DMS114 treated with DMSO at 0.1 percent for 48 hours (cell line): ENCODE results near the gene ATG3.
"Not testable (repeated sequence)": the region's sequence is repeated elsewhere in the genome, so short reads cannot be mapped to it uniquely, and the experiment has no call there.

Experiments used
- DNase-seq: peaks from one replicate; lab custom pipeline; 2025; ENCODE audit not compliant: unreplicated experiment; lab: John Stamatoyannopoulos, UW

The ATG3 gene

DNA sequence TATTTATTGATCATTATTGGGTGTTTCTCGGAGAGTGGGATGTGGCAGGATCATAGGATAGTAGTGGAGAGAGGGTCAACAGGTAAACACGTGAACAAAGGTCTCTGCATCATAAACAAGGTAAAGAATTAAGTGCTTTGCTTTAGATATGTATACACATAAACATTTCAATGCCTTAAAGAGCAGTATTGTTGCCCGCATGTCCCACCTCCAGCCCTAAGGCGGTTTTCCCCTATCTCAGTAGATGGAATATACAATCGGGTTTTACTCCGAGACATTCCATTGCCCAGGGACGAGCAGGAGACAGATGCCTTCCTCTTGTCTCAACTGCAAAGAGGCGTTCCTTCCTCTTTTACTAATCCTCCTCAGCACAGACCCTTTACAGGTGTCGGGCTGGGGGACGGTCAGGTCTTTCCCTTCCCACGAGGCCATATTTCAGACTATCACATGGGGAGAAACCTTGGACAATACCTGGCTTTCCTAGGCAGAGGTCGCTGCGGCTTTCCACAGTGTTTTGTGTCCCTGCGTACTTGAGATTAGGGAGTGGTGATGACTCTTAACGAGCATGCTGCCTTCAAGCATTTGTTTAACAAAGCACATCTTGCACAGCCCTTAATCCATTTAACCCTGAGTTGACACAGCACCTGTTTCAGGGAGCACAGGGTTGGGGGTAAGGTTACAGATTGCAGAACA is 2.6 kb upstream of the ATG3 start:
- not testable (repeated sequence) for DNase-seq

DNA sequence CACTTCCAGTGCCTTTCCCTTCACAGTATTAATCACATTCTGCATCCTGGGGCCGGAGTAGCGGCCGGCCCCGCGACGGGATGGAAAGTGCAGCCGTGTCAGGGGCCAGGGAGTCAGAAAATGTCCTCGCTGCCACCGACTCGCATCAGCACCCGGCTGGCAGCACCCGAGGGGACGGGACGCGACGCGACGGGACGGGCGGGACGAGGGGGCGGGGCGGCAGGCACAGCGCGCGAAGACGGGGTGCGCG is 353 bp downstream of the ATG3 start:
- DNase-seq, result no peak

DNA sequence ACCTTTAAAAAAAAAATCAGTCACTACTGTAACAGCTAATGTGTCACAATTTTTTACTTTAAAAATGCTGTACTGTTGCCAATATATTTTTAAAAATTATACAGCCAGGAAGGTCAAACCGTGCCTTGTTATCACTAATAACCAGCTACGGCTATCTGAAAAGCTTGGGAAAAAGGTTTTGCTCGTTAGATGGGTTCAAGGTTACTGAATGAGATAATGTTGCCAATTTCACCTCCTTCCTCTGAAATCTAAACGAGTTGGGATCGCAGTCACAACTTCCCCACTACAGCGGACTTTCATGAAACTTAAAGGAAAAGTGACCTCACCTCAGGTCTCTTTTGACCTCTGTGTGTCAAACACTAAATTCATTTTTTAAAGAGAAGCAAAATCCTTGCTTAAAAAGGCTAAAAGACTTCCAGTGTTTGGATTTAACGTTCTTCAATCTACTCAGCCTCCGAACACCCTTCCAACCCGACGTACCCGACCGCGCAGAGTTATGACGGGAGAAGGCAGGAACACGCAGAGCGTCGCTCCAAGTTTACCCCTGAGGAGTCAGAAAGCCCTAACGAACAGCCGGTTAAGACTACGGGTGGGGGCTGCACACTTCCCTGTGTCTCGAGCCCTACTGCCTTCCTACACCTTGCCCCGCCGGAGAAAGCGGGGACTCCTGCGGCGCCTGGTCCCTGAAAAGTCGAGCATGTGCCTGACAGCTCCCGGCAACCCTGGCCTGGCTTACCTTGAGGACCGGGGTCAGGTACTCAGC is 860 bp downstream of the ATG3 start:
- DNase-seq, result peak; percentile 62

DNA sequence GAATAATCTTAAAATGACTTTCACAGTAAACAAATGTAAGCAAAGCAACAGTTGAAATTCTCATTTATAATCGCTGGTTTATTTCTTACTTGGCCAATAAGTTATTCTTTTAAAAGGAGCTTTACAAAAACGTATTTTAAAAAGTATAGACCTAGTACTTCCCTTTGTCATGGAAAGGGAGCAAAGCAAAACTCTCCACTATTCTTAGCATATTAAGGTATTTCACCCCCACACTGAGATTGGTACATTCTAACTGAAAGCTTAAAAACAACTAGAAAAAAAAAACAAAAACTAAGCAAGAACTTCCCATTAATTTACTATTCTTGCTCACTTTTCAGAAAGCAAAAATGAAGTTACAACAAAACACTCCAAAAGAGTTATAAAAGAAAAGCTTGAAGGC is 1.5 kb downstream of the ATG3 start:
- no peak for DNase-seq

DNA sequence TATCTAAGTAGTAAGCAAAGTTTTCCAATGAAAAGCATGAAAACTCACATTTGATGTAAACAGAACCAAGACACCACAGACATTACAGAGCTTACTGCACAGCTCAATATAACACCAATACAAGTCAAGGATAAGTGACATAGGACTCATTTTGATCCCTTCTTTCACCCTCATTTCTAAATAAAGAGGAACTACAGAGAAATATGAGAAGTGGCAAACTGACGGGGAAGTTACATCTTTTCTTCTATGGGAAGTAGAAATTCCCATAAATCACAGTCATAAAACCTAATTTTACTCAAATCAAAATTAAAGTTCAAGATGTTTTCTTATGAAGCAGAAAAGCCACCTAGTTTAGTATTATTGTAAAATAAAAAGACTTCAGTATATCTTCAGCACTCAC is 3.8 kb downstream of the ATG3 start:
- DNase-seq, result no peak

DNA sequence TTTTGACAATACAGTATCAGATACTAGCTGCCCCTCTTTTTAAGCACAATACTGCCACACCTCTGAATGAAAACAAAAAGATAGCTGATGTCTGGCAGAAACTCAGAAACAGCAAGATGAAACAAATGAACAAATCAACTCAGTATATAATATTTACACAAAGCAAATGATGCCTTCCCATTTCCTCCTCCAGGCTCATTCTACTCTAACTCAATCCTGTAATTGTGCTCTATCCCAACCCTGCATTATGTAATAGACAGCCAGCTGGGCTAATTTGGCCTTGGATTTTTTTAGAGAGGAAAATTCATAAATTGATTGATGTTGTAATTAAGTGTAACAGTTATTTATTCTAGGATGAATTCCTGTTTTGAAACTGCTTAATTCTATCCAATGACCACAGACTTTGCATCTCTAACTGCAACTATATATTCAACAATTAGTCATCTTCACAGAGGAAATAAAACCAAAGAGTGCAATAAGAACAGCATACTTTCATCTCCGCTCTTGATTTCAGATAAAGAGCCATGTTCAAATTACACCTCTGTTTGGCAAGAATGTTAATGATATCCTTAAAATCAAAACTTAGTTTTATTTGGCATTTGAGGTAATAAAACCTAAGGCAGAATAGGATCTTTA is 6.1 kb downstream of the ATG3 start:
- DNase-seq, result no peak

DNA sequence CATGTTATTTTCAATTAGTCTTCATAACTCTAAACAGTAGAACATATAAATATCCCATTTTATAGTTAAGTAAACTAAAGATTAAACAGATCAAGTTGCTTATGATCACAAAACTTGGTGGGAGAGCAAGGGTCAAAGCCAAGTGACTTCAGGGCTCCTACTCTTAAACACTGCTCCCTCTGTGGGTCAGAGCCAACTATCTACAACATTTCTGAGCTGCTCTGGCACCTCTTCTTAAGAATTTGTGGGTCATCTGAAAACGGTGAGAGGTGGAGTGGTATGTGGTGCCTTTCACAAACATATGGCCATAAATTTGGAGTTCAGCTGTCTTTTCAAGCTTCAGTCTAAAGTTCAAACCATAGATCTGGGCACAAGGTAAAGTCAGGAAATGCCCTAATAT is 10.9 kb downstream of the ATG3 start:
- no peak for DNase-seq

DNA sequence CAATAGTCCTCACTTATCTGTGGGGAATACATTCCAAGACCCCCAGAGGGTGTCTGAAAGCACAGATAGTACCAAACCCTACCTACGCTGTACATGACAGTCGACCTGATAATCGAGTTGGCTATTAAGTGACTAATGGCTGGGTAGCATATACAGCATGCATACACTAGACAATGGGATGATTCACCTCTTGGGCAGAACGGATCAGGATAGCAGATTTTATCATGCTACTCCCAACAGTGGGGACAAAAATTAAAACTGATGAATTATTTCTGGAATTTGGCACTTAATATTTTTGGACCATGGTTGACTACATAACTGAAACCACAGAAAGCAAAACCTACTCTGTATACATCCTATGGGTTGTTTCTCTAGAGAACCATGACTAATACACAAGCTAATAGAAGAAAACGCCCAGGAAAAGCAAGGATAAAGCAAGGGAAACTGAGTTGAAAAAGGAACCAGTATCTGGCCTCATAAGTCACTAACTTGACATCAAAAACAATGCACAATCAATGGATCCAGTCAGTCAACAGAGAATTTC is 15.5 kb downstream of the ATG3 start:
- DNase-seq, result no peak

DNA sequence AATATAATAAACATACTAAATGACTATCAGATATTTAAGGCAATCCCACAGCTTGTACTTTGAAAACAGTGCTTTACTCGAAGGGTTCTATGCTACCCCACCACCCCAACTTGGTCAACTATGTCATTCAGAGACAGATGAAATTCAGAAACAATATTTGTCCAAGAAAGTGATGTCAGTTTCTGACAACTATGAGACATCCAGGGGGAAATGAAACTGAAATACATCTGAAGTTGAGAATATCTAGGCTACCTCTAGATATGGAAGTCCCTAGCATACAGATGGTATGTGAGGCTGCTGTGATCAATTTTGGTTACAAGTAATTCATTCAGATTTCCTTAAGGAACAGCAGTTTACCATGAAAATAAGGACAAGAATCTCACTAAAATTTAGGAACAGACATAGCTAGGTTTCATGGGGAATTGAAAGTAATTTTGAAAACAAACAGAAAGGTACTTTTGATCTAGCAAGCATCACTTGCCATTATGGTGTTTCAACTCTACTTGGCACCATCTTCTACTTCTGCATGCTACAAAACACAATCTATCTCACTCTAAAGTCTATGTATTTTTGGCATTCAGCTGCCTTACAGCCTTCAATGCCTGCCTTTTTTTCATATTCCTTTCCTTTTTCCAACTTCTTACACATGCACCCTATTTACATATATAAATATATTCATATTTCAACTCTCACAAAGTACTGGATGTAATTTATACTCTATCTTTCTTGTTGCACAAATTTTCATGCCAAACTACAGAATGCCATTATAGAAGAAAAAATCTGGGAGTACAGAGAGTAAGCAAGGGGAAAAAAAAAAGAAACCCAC is 21.7 kb downstream of the ATG3 start:
- DNase-seq, result no peak

DNA sequence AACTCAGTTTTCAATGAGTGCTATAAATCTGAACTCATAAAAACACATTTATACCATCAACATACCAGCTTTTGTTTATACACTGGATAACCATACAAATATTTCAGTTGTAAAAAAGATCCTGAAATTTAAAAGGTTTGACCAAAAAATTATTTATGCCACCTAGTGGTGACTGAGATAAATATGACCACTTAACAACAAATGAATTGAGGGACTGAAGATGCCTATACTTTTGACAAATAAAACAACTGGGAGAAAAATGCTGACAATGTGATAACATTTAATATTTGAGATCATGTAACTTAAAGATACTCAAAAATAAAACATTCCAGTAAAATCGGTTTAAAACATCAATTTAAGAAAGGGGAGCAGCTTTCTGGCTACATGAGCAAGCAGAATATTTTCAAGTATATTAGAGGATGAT is 30.4 kb downstream of the ATG3 start:
- DNase-seq, result peak; percentile 14

DNA sequence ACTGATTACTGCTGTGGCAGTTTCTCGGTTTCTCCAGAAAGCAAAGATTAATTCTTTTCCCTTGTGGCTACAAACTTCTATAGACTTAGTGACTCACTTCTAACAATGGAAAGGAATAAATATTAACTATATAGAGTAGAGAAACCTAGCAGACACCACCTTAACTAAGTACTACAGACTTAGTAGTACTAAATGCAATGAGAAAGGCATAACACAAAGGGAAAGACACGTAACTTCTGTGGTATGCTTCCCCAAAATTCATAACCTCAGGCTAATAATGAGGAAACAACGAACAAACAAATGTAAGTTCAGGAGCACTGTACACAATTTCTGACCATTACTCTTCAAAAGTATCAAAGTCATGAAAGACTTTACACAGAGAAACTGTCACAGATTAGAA is 31.2 kb downstream of the ATG3 start:
- no peak for DNase-seq

DNA sequence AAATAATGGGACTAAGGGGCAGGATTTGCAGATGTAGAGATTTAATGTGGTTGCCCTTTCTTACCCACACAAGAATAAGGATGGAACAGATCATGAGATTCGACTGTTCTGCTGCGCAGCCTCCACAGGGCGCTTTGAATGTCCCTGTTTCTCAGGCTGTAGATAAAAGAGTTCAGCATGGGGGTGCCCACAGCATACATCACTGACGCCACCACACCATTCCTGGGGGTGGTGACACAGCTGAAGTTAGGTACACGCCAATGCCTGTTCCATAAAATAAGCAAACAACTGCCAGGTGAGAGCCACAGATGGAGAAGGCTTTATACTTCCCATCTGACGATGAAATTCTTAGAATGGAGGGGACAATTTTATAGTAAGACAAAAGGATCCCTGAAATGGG is 37.6 kb downstream of the ATG3 start:
- DNase-seq, result not testable (repeated sequence)

DNA sequence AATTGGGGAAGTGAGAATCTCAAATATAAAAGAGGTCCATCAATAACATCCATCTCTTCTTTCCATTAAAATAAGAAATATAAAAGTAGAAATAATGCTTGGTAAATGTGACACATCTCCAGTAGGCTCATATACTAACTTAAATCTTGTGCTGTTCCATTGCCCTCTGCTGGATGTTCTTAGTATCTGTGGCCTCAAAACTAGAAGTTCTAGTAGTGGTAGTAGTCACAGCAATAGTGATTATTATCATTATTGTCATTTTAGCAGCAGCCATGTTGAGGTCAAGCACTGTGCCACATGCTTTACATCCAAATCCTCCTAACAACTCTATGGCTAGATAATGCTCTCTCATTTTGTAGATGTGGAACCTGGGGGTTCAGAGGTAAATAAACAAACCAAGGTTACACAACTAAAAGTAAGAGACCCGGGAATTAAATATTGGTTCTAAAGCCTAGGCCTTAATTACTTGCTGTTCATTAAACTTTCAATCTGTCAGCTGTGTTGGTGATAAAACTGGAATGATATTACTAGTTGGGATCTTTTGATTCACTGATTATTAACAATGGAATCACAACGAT is 42.2 kb downstream of the ATG3 start:
- DNase-seq, result peak; percentile 62

DNA sequence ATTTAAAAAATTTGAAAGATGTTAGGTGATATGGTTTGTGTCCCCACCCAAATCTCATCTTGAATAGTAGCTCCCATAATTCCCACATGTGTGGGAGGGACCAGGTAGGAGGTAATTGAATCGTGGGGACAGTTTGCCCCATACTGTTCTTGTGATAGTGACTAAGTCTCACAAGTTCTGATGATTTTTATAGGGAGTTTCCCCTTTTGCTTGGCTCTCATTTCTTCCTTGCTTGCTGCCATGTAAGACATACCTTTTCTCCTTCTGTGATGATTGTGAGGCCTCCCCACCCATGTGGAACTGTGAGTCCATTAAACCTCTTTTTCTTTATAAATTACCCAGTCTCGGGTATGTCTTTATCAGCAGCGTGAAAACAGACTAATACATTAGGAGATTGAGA is 42.8 kb downstream of the ATG3 start:
- DNase-seq, result not testable (repeated sequence)

DNA sequence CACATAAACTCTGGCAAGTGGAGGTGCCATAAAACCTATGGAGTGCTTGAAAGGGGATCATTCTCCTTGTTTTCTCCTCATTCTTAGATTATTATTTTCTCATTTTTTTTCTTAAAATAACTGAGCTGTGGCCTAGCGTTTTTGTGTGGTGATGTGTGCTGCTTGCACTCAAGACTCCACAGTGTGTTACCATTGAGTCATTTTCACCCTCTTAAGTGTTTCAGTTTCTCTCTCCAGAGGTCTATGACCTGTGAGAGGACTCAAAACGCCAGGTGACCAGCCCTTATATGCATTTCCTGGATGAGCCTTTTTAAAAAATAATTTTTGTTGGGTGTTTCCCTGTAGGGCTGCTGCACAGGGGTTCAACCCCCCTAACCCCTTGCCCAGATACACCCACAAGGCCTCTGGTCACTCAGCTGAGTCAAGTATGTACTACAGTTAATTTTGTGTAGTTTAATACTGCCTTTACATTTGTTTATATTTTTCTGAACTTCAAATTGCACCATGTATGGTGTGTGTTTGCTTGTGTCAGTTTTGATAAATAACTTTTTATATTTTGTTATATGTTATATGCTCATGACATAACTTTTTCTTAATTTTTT is 47.1 kb downstream of the ATG3 start:
- no peak for DNase-seq

DNA sequence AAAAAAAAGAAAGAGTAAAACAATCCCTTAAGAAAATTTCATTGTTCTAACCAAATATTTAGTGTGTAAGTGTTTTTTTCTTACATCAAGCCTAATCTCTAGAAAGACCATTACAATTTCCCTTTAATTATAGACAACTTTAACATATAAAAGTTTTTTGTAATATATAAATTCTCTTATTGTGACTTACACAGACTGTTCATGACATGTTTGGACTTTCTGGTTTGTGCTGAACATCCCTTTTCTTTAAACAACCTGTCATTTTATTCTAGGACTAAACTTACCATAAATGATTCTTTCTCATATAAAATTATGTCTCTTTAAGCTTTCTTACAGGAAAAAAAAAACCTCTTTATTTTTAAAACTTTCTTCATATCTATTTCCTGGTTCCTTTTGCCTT is 49.4 kb downstream of the ATG3 start:
- no peak for DNase-seq

DNA sequence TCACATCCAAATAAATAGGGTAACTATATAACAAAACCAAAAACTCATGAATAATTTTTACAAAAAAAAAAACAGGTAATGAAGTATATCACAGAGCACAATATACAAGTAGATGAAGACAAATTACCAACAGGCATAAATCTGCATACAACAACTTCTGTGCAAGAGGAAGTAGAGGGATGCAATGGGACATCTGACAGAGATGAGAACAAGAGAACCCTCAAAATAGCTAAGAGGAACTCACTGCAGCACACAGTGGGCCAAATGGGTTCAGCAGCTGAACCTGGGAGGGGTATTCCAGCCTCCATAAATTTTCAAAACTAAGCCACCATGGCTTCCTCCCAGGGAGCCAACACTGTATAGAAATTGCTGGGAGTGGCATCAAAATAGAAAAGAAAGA is 52.9 kb downstream of the ATG3 start:
- DNase-seq, result no peak

DNA sequence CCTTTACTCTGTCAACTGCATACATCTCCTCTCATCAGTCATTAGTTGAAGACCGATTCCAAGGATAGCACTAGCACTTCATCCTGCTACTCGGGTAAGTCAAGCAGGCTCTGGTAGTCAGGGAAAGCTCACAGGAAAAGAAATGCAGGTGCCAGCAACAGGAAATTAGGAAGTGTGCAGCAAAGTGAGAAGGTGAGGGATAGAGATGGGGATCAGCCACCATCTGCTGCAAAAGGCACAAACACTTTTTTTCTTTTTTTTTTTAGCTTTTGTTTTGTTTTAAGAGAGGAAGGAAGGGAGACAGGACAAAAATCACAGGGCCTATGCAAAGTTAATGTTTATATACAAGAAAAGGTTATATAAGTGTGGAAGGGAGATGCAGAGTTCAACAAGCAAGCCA is 53.5 kb downstream of the ATG3 start:
- DNase-seq, result no peak

DNA sequence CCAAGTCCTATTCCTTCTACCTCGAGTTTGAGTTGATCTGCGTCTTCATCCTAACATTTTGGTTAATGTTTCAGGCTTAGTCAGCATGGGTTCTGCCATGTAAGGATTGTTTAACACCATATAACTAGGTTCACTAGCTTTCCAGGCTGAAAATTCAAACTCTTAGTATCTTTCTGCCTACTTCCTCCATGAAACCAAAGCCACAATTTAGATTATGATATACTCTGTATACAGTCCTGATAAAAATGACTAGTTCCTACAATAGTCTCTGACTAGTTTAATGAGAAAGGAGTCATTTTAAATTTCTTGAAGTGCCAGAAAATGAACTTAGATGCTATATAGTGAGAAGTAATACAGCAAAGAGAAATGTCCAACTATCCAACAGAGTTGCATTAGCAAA is 55.9 kb downstream of the ATG3 start:
- no peak for DNase-seq

DNA sequence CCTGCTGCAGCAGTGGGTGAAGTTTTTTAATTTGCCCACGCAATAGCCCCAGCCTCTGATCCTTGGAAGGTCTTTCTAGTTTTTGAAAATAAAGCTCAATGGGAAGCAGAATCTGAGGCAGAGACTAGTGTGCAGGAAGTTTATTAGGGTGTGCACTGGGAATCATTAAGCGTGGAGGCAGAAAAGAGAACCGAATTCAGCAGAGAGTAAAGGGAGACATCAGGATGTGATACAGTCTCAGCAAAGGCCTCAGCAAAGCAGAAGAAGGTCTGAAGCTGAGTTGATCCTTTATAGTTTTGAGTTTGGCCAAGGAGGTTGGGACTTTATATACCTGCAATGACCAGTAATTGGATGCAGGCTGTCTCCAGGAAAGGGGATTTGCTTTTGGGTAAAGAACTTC is 57.6 kb downstream of the ATG3 start:
- DNase-seq, result no peak
